Right forelimb (tissue), 1 donor: ENCODE data around the gene OR4C15.

Source experiments
- DNase-seq: peaks from one replicate; pipeline ENCODE4 v3.0.0-alpha.2; 2018

Gene OR4C15

GRCh38 chr11:55554169-55554568, at the start of gene OR4C15:
TSS of gene OR4C15 (plus strand) at chr11:55554469. CDS start at chr11:55554469, 0 bp downstream.
- DNase-seq, result no peak

GRCh38 chr11:55571828-55572227, 17.6 kb downstream of the OR4C15 start, which contains the start of gene OR4C16:
TSS of gene OR4C16 (plus strand) at chr11:55572128. CDS start at chr11:55572128, 0 bp downstream.
- no peak for DNase-seq

GRCh38 chr11:55572548-55572947, 18.3 kb downstream of the OR4C15 start:
- no peak for DNase-seq
